Measurements from ENCODE around the gene COL18A1. TPM values are rescaled to one million over a fixed set of nuclear protein-coding genes. Genes with fewer than 3 reads are reported as not detected.

COL18A1 gene
- total and polyA plus RNA-seq, 7 donors: 4.4 to 197 (median 39.7) TPM

GRCh38 chr21:45376459-45377324 is 28.3 kb upstream of the COL18A1 start:
- TF ChIP-seq POLR2AphosphoS5 (IDR thresholded peaks at IDR 0.05) (no peak), EP300 (IDR thresholded peaks at IDR 0.05) (no peak), POLR2A (IDR thresholded peaks at IDR 0.05) (no peak)
- TF ChIP-seq, protein P1, sequence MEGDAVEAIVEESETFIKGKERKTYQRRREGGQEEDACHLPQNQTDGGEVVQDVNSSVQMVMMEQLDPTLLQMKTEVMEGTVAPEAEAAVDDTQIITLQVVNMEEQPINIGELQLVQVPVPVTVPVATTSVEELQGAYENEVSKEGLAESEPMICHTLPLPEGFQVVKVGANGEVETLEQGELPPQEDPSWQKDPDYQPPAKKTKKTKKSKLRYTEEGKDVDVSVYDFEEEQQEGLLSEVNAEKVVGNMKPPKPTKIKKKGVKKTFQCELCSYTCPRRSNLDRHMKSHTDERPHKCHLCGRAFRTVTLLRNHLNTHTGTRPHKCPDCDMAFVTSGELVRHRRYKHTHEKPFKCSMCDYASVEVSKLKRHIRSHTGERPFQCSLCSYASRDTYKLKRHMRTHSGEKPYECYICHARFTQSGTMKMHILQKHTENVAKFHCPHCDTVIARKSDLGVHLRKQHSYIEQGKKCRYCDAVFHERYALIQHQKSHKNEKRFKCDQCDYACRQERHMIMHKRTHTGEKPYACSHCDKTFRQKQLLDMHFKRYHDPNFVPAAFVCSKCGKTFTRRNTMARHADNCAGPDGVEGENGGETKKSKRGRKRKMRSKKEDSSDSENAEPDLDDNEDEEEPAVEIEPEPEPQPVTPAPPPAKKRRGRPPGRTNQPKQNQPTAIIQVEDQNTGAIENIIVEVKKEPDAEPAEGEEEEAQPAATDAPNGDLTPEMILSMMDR (IDR thresholded peaks at IDR 0.05): no peak
- Histone ChIP-seq H3K27ac (no peak overlapping the region), H3K4me1 (no peaks in the 10 kb centered on the region), H3K4me3 (no peak overlapping the region), H3K27me3 (no peaks in the 10 kb centered on the region), H3K36me3 (no peaks in the 10 kb centered on the region), H3K9me3 (no peaks in the 10 kb centered on the region)
- WGBS, 2 donors: 82 to 87% methylated on average over 7 of the region's 7 CpGs
- intact Hi-C loops (cut with DNase I): no loop called here
- DNase-seq: peak; percentile 54

- no peaks in the 10 kb centered on the region for H3K4me1 ChIP-seq
- 66 to 81% methylated on average over 5 of the region's 5 CpGs for WGBS, 2 donors
- no peak for DNase-seq
- TF ChIP-seq, protein P1 (IDR thresholded peaks at IDR 0.05): no peak
- TF ChIP-seq POLR2AphosphoS5 (IDR thresholded peaks at IDR 0.05) (no peak), POLR2A (IDR thresholded peaks at IDR 0.05) (no peak), EP300 (IDR thresholded peaks at IDR 0.05) (no peak)
- intact Hi-C loops (cut with DNase I): no loop called here
- no peaks in the 10 kb centered on the region for H3K36me3 ChIP-seq
- H3K27ac ChIP-seq: no peak overlapping the region
- no peaks in the 10 kb centered on the region for H3K9me3 ChIP-seq
- no peak overlapping the region for H3K4me3 ChIP-seq
- no peaks in the 10 kb centered on the region for H3K27me3 ChIP-seq
Measured at GRCh38 chr21:45377325-45377709, 27.6 kb upstream of the COL18A1 start.

- Histone ChIP-seq H3K4me1 (no peaks in the 10 kb centered on the region), H3K36me3 (no peaks in the 10 kb centered on the region), H3K27me3 (no peaks in the 10 kb centered on the region), H3K4me3 (no peak overlapping the region), H3K9me3 (no peaks in the 10 kb centered on the region), H3K27ac (no peak overlapping the region)
- DNase-seq: no peak
- no peak for TF ChIP-seq POLR2A (IDR thresholded peaks at IDR 0.05)
- TF ChIP-seq EP300 (IDR thresholded peaks at IDR 0.05): no peak
- TF ChIP-seq, protein P1 (IDR thresholded peaks at IDR 0.05): no peak
- no peak for TF ChIP-seq POLR2AphosphoS5 (IDR thresholded peaks at IDR 0.05)
- WGBS, 2 donors: 61 to 66% methylated on average over 5 of the region's 5 CpGs
- intact Hi-C loops (cut with DNase I): no loop called here
Measured at GRCh38 chr21:45377866-45378257, 27.1 kb upstream of the COL18A1 start.

GRCh38 chr21:45378258-45378966 is 26.6 kb upstream of the COL18A1 start:
- Histone ChIP-seq H3K36me3 (no peaks in the 10 kb centered on the region), H3K4me3 (no peak overlapping the region), H3K27me3 (no peaks in the 10 kb centered on the region), H3K9me3 (no peaks in the 10 kb centered on the region), H3K27ac (no peak overlapping the region), H3K4me1 (no peaks in the 10 kb centered on the region)
- peak; percentile 53 for DNase-seq
- TF ChIP-seq, protein P1 (IDR thresholded peaks at IDR 0.05): no peak
- TF ChIP-seq POLR2AphosphoS5 (IDR thresholded peaks at IDR 0.05): no peak
- TF ChIP-seq POLR2A (IDR thresholded peaks at IDR 0.05): no peak
- no peak for TF ChIP-seq EP300 (IDR thresholded peaks at IDR 0.05)
- intact Hi-C loops (cut with DNase I): no loop called here
- 33 to 46% methylated on average over 13 of the region's 13 CpGs for whole genome bisulfite sequencing, 2 donors

Measured in sigmoid colon (tissue), 7 donors.